Panc1 (cell line): Measurements from ENCODE around the gene CHTF18. TPM values are rescaled to one million over a fixed set of nuclear protein-coding genes. Genes with fewer than 3 reads are reported as not detected.

ENCODE experiments used
- ATAC-seq: fragments of 200-7000 bp; cut with Tn5 transposase; 2 replicates; pipeline ENCODE4 v1.9.1; 2020; ENCODE audit warnings: mild to moderate bottlenecking, moderate library complexity
- BruUV-seq: library from RNA; stranded (reverse); fragments of 400-500 nt; replicated peaks from 2 replicates; lab custom pipeline; 2021; lab: Mats Ljungman, UMichigan
- CTCF ChIA-PET: fragments of 300-600 bp; sonication (Branson Sonifier 250); formaldehyde crosslinking; loops from one replicate; lab custom pipeline; 2022; ENCODE audit warnings: antibody characterized with exemption; lab: Charles Lee
- POLR2A ChIA-PET: fragments of 300-600 bp; sonication (Branson Sonifier 250); formaldehyde crosslinking; loops from one replicate; lab custom pipeline; 2022; ENCODE audit warnings: antibody characterized with exemption; lab: Charles Lee
- DNase-seq: peaks from one replicate; pipeline ENCODE4 v3.0.0-alpha.2; 2010; ENCODE audit warnings: low read depth, low spot score
- H3K27ac ChIP-seq: 2 replicates; pipeline ENCODE4 v1.5.1; 2011; ENCODE audit warnings: mild to moderate bottlenecking, low read length, inconsistent platforms
- H3K27me3 ChIP-seq: fragments of 200-500 bp; sonication (Bioruptor generic); 2 replicates; pipeline ENCODE4 v1.6.0; 2014; ENCODE audit warnings: low read length, inconsistent platforms; ENCODE audit not compliant: control insufficient read depth, insufficient read depth
- H3K36me3 ChIP-seq: fragments of 200-500 bp; sonication (Bioruptor generic); 2 replicates; pipeline ENCODE4 v1.5.1; 2014; ENCODE audit warnings: inconsistent platforms, mild to moderate bottlenecking, low read length, moderate library complexity; ENCODE audit not compliant: control insufficient read depth, insufficient read depth
- H3K4me1 ChIP-seq: 2 replicates; pipeline ENCODE4 v1.5.1; 2011; ENCODE audit warnings: inconsistent platforms, mild to moderate bottlenecking, low read length, moderate library complexity; ENCODE audit not compliant: control insufficient read depth, insufficient read depth
- H3K4me3 ChIP-seq, 2 experiments: 2 replicates each; pipeline ENCODE4 v1.5.1; 2011 to 2012; ENCODE audit warnings: low read depth in 2 of 2, low read length in 2 of 2, mild to moderate bottlenecking in 2 of 2, inconsistent platforms in 1 of 2, moderate library complexity in 1 of 2
- H3K9me3 ChIP-seq: fragments of 200-500 bp; sonication (Bioruptor generic); 2 replicates; pipeline ENCODE4 v1.5.1; 2014; ENCODE audit warnings: low read depth, mild to moderate bottlenecking, inconsistent platforms, low read length, moderate library complexity; ENCODE audit not compliant: control insufficient read depth, insufficient read depth
- CTCF ChIP-seq: fragments of 450-650 bp; IDR thresholded peaks from 2 replicates; pipeline ENCODE4 v1.5.1; 2017; ENCODE audit warnings: mild to moderate bottlenecking
- POLR2AphosphoS5 ChIP-seq: IDR thresholded peaks from 2 replicates; pipeline ENCODE4 v1.6.1; 2012; ENCODE audit warnings: mild to moderate bottlenecking, low read depth, low read length, moderate library complexity
- REST ChIP-seq, 2 experiments: IDR thresholded peaks; 2 replicates each; pipeline ENCODE4 v1.6.1; 2011 to 2012; ENCODE audit warnings: low read depth in 2 of 2, control low read depth in 1 of 2, low read length in 1 of 2, mild to moderate bottlenecking in 1 of 2, moderate library complexity in 1 of 2; ENCODE audit not compliant: insufficient read depth in 1 of 2
- SIN3A ChIP-seq: IDR thresholded peaks from 2 replicates; pipeline ENCODE4 v1.6.1; 2012; ENCODE audit warnings: low read depth, mild to moderate bottlenecking, low read length, moderate library complexity, borderline replicate concordance; ENCODE audit not compliant: insufficient read depth
- TCF7L2 ChIP-seq: IDR thresholded peaks from 2 replicates; pipeline ENCODE4 v1.6.1; 2011; ENCODE audit warnings: mild to moderate bottlenecking, low read depth, low read length, inconsistent platforms
- in situ Hi-C: cut with HindIII; loops from 2 replicates; pipeline ENCODE4 v1.10.0; 2016; ENCODE audit warnings: low sequenced_read_pairs, low pct_unique_long_range_greater_than_20kb
- intact Hi-C: fragments of 100-400 bp; cut with micrococcal nuclease; formaldehyde crosslinking; loops from one replicate; pipeline ENCODE4 v1.10.0; 2022; ENCODE audit not compliant: unreplicated experiment
- total RNA-seq: library from RNA; stranded (reverse); gene quantifications from one replicate; pipeline ENCODE4 v1.2.1, GENCODE V29; 2021; ENCODE audit not compliant: unreplicated experiment

Gene CHTF18
- total RNA-seq, 1 experiment from 2014 or later = 118 TPM

GRCh38 chr16:783404-784161 lies 4.8 kb upstream of the CHTF18 start:
- TF ChIP-seq TCF7L2 (no peak), POLR2AphosphoS5 (0 out of 2 replicates have a peak, but pooled peaks have one; percentile 21)
- Histone ChIP-seq H3K4me1 (peaks cover 4% of the 10 kb centered on the region), H3K9me3 (no peaks in the 10 kb centered on the region), H3K27ac (no peak overlapping the region), H3K27me3 (no peaks in the 10 kb centered on the region), H3K36me3 (no peaks in the 10 kb centered on the region; the same call in 1 of the 2 replicates), H3K4me3 (no peak overlapping the region)
- intact Hi-C loops (no loop called here), in situ Hi-C loops (no loop called here)
- ATAC-seq (no peak), DNase-seq (no peak)
- CTCF ChIA-PET = no interaction called here
- no TSS peak for BruUV-seq
- POLR2A ChIA-PET = interaction anchor here (0.6 kb wide), 1 partner anchor 55 kb away, joined by 10 read pairs; no protein-coding TSS in a partner anchor

GRCh38 chr16:784431-784830 lies 4.0 kb upstream of the CHTF18 start:
- peaks cover 2% of the 10 kb centered on the region; the same call in 1 of the 2 replicates for H3K36me3 ChIP-seq
- H3K4me3 ChIP-seq = no peak overlapping the region
- intact Hi-C loops (no loop called here), in situ Hi-C loops (no loop called here)
- H3K27me3 ChIP-seq = no peaks in the 10 kb centered on the region
- ChIA-PET POLR2A (interaction anchor here (0.6 kb wide), 3 partner anchors 11 to 56 kb away, joined by 3 to 10 read pairs (median 5); no protein-coding TSS in a partner anchor), CTCF (interaction anchor here (1.2 to 1.4 kb wide), 4 partner anchors 38 to 75 kb away, joined by 4 to 7 read pairs (median 4); no protein-coding TSS in a partner anchor)
- no TSS peak for BruUV-seq
- TF ChIP-seq POLR2AphosphoS5 (no peak), SIN3A (no peak), CTCF (no peak), REST (IDR thresholded peaks at IDR 0.05; ENCODE audit: insufficient read depth in 1 of 2, low read depth in 2 of 2, low read length in 1 of 2) (no peak), TCF7L2 (no peak)
- no peak for ATAC-seq
- no peaks in the 10 kb centered on the region for H3K9me3 ChIP-seq
- no peak for DNase-seq
- H3K4me1 ChIP-seq = peaks cover 4% of the 10 kb centered on the region
- no peak overlapping the region for H3K27ac ChIP-seq
